Choroid plexus epithelial cell (primary cell): Measurements from ENCODE around the gene UBALD2.
"Not testable (repeated sequence)": the region's sequence is repeated elsewhere in the genome, so short reads cannot be mapped to it uniquely, and the experiment has no call there.

Source experiments
- DNase-seq: peaks from one replicate; pipeline ENCODE4 v3.0.0-alpha.2; 2010; ENCODE audit warnings: low read depth
- H3K4me3 ChIP-seq: 2 replicates; pipeline ENCODE4 v1.5.1; 2011; ENCODE audit warnings: low read depth, mild to moderate bottlenecking, control low read depth, low read length, moderate library complexity
- TF ChIP-seq, protein P1 (sequence below): conservative IDR thresholded peaks from 2 replicates; pipeline ENCODE4 v1.5.1; 2011; ENCODE audit warnings: low read depth, mild to moderate bottlenecking, control low read depth, inconsistent platforms, low read length, moderate library complexity

The UBALD2 gene

DNA sequence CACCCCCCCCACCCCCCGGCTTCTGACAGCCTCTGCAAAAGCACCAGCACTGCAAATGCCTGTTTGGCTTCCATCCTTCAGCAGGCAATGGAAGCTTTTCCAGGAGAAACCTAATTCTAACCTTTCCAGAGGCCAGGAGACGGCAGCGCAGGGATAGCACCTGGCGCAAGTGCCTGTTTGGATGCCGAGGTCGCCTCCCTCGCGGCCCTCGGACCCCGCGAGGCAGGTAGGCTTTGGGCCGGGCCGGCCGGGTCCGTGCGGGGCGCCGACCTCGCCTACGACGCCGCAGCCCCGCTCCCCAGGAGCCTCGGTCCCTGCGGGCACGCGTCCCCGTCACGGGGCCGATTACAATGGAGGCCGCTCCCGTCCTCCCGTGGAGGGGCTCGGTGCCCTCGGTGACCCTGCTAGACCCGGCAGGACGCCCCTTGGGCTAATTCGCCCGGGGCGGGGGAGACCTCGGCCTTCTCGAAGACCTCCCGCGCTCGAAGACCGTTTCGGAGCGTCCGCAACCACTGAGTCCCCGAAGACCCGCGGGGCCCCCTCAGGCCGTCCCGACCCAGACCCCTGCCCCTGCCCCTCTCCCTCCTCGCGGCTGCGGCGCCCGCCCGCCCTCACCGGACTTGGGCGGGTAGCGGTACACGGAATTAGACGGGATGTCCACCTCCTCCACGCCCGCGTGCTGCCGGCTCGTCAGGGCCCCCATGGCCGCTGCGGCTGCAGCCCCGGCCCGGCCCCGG lies 25.4 kb upstream of the UBALD2 start:
- H3K4me3 ChIP-seq: peak overlapping the region; percentile 41
- TF ChIP-seq, protein P1, sequence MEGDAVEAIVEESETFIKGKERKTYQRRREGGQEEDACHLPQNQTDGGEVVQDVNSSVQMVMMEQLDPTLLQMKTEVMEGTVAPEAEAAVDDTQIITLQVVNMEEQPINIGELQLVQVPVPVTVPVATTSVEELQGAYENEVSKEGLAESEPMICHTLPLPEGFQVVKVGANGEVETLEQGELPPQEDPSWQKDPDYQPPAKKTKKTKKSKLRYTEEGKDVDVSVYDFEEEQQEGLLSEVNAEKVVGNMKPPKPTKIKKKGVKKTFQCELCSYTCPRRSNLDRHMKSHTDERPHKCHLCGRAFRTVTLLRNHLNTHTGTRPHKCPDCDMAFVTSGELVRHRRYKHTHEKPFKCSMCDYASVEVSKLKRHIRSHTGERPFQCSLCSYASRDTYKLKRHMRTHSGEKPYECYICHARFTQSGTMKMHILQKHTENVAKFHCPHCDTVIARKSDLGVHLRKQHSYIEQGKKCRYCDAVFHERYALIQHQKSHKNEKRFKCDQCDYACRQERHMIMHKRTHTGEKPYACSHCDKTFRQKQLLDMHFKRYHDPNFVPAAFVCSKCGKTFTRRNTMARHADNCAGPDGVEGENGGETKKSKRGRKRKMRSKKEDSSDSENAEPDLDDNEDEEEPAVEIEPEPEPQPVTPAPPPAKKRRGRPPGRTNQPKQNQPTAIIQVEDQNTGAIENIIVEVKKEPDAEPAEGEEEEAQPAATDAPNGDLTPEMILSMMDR: no peak
- no peak for DNase-seq

DNA sequence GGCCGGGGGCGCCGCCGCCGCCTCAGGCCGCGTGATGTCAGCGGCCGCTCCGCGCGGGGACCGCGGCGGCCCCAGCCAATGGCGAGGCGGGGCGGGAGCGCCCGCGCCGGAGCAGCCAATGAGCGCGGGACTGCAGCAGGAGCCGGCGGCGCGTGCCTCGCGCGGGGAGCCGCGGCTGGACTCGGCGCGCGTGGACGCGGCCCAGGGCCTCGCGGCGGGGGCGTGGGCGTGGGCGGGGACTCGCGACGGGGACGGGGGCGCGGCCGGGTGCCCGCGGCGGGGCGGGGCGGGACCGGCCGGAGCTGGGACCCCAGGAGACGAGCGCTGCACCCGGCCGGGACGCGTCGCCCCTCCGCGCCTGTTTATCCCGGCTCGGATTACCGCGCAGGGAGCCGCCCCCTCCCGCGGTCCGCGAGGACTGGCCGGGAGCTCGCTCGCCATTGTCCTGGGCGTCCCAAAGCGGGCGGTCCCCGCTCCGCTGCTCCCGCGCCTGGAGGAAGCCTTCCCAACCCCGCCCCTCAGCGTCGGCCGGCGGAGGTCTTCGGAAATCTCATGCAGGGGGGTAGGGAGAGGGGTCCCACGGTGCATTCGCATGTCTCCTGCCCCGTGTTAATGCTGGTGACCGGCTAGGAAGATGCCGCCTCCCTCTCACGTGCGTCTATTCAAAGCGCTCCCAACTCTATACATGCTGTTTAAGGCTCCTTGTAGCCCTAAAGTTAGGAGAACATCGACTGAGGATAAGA lies 24.5 kb upstream of the UBALD2 start, which contains the start of gene RNF157:
RNF157 (minus strand) TSS at position 33 of the 743 bp plus-strand sequence. CDS start 253 bp downstream, outside the sequence.
- H3K4me3 ChIP-seq: peak within 1 kb of the TSS; percentile 62
- peak; percentile 42 for DNase-seq
- TF ChIP-seq, protein P1: no peak

DNA sequence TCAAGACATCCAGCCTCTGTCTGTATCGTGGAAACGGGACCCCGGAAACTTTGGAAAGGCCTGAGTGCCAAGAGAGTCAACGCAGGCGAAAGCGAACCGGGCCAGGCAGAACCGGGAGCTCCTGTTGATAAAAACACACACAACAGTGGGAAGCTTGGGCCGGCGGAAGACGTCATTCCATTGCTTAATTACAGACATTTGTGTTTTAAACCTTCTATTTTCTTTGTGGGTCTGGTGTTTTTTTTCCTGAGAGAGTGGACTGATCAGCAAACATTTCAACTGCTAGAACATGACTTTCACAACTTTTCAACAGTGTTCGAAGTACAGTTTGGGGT lies 24.0 kb upstream of the UBALD2 start:
- TF ChIP-seq, protein P1: no peak
- H3K4me3 ChIP-seq: peak overlapping the region; percentile 62
- DNase-seq: peak; percentile 35

DNA sequence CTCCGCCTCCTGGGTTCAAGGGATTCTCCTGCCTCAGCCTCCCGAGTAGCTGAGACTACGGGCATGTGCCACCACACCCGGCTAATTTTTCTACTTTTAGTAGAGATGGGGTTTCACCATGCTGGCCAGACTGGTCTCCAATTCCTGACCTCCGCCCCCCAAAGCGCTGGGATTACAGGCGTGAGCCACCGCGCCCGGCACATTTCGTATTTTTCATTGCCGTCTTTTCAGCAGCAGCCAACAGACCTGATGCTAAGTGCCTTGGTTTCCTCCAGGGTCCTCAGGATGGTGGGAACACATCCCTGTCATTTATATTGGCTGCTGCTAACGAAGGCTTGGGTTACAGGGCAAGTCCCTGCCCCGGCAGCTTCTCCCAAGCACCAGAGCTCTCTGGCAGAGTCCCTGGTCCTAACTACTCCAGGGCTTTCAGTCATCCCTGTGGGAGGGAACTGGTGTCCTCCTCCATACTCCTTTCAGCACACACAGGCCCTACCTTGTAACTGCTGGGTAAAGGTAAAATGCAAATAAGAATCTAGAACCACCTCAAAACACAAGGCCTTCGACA lies 23.4 kb upstream of the UBALD2 start:
- no peak for DNase-seq
- TF ChIP-seq, protein P1: no peak
- H3K4me3 ChIP-seq: no peak overlapping the region

DNA sequence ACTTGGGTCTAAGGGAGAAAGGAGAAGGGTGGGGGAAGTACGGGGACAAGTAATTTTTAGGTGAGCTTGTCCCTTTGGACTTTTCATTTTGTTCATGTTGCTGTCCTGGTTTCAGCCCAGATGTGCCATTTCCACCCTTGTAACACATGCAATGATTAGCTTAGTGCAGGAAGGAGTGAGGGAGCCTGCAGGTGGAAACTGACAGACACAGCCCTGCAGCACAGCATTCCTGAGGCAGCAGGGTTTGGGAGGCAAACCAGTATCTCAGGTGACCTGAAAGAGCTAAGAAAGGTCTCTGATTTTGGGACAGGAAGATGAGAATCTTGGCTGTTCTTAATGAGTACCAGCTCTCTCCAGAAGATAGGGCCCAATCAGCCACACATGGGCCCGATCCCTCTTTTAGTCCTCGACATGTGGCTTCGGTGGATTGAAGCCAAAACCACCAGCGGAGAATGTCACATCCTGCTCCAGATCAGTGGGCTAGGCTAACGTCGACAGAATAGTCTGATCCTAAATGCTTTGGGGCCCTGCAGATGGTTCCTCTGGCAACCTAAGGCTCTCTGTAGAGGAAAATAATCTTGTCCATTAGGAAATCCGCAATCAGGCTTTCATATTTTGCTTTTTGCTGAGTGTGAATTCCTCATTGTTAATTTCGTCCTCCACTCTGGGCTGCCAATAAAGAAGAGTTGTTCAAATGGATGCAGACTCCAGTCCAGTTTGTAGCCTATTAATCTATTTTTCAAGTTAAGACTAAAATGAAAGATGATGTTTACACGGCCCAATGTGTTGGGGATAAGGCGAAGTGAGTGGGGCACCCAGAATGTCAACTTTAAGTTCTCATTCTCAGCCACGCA lies 21.1 kb upstream of the UBALD2 start:
- H3K4me3 ChIP-seq: no peak overlapping the region
- TF ChIP-seq, protein P1: no peak
- no peak for DNase-seq

DNA sequence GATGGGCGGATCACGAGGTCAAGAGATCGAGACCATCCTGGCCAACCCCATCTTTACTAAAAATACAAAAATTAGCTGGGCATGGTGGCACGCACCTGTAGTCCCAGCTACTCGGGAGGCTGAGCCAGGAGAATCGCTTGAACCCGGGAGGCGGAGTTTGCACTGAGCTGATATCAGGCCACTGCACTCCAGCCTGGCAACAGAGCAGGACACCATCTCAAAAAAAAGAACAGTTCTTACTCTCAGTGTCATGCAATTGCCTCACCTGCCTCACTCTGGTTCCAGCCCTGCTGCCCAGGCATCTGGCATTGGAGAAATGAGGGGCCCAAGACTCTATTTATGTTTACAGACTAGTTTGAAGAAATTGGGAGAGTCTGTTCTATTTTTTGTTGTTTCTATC lies 20.4 kb upstream of the UBALD2 start:
- not testable (repeated sequence) for H3K4me3 ChIP-seq, DNase-seq
